ENCODE results near the gene MRLN.
"Not testable (repeated sequence)": the region's sequence is repeated elsewhere in the genome, so short reads cannot be mapped to it uniquely, and the experiment has no call there.

MRLN gene

GRCh38 chr10:59745163-59745650 lies 8.0 kb downstream of the MRLN start:
- no peak for DNase-seq (ENCODE audit: low read depth)

GRCh38 chr10:59744762-59745161 lies 8.5 kb downstream of the MRLN start:
- not testable (repeated sequence) for DNase-seq (ENCODE audit: low read depth)

DNA sequence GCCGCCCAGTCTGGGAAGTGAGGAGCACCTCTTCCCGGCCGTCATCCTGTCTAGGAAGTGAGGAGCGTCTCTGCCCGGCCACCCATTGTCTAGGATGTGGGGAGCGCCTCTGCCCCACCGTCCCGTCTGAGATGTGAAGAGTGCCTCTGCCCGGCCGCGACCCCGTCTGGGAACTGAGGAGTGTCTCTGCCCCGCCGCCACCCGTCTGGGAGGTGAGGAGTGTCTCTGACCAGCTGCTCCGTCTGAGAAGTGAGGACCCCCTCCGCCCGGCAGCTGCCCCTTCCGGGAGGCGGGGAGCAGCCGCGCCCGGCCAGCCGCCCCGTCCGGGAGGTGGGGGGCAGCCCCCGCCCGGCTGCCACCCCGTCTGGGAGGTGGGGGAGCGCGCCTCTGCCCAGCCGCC lies 9.1 kb downstream of the MRLN start:
- not testable (repeated sequence) for DNase-seq (ENCODE audit: low read depth)

DNA sequence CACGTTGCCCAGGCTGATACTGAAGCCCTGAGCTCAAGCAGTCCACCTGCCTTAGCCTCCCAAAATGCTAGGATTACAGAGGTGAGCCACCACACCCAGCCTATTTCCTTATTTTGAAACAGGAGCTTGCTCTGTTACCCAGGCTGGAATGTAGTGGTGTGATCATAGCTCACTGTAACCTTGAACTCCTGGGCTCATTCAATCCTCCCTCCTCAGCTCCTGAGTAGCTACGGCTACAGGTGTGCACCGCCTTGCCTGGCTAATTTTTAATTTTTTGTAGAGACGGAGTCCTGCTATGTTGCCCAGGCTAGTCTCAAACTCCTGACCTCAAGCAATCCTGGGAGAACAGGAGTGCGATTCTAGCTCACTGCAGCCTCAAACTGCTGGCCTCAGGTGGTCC lies 11.7 kb downstream of the MRLN start:
- DNase-seq (ENCODE audit: low read depth) = no peak

- no peak for DNase-seq (ENCODE audit: low read depth)
Observed at GRCh38 chr10:59741048-59741447, 12.2 kb downstream of the MRLN start.

DNA sequence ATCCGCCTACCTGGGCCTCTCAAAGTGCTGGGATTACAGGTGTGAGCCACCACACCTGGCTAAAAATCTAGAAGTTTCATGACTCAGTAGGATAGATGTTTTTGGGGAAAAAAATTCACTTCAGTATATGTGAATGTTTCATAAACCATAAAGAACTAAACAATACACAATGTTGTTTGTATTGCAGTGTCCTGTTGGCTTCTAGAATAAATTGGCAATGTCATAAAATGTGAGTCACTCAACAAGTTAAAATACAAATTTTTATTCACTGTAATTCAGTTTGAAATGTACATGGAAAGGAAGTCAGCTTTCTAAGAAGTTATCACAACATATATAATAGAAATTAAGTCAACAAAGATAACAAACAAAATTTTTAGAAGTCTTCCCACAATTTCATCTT lies 16.5 kb downstream of the MRLN start:
- DNase-seq (ENCODE audit: low read depth) = no peak

DNA sequence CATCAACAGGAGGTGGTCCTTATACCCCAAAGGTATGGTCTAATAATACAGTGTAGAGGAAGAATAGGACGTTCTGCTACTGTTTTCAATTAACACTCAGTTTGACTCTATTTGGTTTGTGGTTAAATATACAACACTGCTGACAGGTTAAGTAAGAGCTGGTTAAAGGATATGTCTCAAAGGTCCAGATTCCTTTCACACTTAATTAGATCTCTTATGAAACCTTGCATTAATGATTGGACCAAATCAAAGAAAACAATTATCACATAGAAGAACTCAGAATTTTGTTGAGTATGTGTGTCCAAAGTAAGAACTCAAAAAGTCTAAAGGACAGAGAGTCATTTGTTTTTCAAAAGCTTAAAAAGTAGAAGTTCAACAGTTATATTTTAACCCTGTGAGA lies 18.0 kb downstream of the MRLN start:
- DNase-seq (ENCODE audit: low read depth) = no peak

DNA sequence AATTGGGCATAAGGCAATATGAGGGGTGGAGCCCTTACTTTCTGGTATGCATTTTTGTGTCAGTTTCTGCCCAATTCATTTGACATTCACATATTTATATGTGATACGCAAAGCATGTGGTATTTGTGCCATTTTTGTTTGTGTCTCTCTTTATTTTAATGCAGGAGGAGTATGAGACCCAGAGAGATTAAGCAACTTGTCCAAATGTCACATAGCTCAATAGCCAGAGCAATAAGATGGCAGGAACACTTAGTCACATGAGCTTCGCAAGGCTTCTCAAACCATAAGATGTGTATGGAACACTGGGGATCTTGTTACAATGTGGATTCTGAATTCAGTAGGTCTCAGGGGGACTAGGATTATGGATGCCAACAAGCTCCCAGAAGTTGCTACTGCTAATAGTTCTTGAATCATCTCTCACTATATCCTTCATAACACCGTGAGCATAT lies 19.2 kb downstream of the MRLN start:
- DNase-seq (ENCODE audit: low read depth) = no peak

GRCh38 chr10:59733321-59734013 lies 19.8 kb downstream of the MRLN start:
- DNase-seq (ENCODE audit: low read depth) = not testable (repeated sequence)

DNA sequence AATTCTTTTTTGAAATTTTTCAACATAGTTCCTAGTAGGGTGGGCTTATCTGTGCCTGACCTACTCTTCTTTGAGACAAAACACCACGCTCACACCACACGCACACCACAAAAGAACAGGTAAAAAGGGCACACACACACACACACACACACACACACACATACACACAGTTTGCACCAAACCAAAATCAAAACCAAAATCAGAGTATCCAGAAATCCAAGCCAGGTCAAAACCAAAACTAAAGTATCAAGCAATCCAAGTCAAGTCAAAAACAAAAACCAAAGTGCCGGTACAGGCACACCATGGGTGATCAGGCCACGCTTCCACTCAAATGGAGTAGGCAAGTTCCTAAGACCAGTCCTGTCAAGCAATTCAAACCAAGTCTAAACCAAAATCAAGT lies 20.4 kb downstream of the MRLN start:
- not testable (repeated sequence) for DNase-seq (ENCODE audit: low read depth)

DNA sequence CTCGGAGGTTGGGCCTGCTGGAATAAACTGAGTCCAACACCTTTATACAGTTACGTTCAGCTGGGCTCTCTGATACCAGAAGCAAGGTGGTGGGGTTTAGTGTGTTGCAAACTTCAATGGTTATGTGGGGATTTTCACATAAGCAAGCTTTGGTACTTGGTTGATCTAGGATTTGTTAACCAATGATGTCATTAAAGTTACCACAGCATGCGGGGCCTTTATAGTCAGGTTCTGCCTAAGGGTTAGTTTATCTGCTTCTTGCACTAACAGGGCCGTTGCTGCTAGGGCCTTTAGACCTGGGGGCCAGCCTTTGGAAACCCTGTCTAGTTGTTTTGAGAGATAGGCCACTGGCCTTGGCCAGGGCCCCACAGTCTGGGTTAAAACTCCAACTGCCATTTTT lies 24.1 kb downstream of the MRLN start:
- not testable (repeated sequence) for DNase-seq (ENCODE audit: low read depth)

GRCh38 chr10:59724098-59724938 lies 28.9 kb downstream of the MRLN start:
- no peak for DNase-seq (ENCODE audit: low read depth)

DNA sequence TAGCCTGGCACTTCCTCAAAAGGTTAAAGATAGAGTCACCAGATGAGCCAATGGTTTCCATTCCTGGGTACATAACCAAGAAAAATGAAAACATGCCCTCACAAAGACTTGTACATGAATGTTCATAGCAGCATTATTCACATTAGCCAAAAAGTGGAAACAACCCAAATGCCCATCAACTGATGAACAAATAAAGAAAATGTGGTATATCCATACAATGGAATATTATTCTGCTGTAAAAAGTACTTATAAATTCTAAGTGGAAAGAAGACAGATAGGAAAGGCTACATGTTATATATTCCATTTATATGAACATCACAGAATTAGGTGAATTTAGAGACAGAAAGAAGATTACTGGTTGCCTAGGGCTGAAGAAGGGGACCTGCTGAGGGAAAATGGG lies 32.9 kb downstream of the MRLN start:
- no peak for DNase-seq (ENCODE audit: low read depth)

GRCh38 chr10:59719374-59719773 lies 33.9 kb downstream of the MRLN start:
- no peak for DNase-seq (ENCODE audit: low read depth)

- no peak for DNase-seq (ENCODE audit: low read depth)
Observed at GRCh38 chr10:59718257-59718656, 35.0 kb downstream of the MRLN start.

- no peak for DNase-seq (ENCODE audit: low read depth)
Observed at GRCh38 chr10:59713196-59713821, 39.9 kb downstream of the MRLN start.

GRCh38 chr10:59711871-59712494 lies 41.3 kb downstream of the MRLN start:
- DNase-seq (ENCODE audit: low read depth) = no peak

GRCh38 chr10:59709395-59710125 lies 43.7 kb downstream of the MRLN start, which contains the start of gene SLC16A9:
Gene SLC16A9 (minus strand): TSS chr10:59709850. CDS start chr10:59684291, 25,559 bp downstream.
- peak; percentile 44 for DNase-seq (ENCODE audit: low read depth)

- no peak for DNase-seq (ENCODE audit: low read depth)
Observed at GRCh38 chr10:59708816-59709394, 44.4 kb downstream of the MRLN start.

- no peak for DNase-seq (ENCODE audit: low read depth)
Observed at GRCh38 chr10:59706851-59707797, 46.1 kb downstream of the MRLN start.
